Endothelial cell of umbilical vein (primary cell): ENCODE measurements around the gene PCGF2. TPM values are rescaled to one million over a fixed set of nuclear protein-coding genes. Genes with fewer than 3 reads are reported as not detected.

ENCODE experiments used
- BruUV-seq: library from RNA; stranded (reverse); fragments of 400-500 nt; replicated peaks from 2 replicates; lab custom pipeline; 2021; lab: Mats Ljungman, UMichigan
- CTCF ChIA-PET: fragments of 300-600, 350-600 bp; sonication (Branson Sonifier 250); formaldehyde crosslinking; loops from one replicate; lab custom pipeline; 2021; ENCODE audit warnings: antibody characterized with exemption, inconsistent platforms; lab: Charles Lee
- POLR2A ChIA-PET: fragments of 300-600, 350-600 bp; sonication (Branson Sonifier 250); formaldehyde crosslinking; loops from one replicate; lab custom pipeline; 2021; ENCODE audit warnings: antibody characterized with exemption, inconsistent platforms; lab: Charles Lee
- DNase-seq: peaks from one replicate; pipeline ENCODE4 v3.0.0-alpha.2; 2011; ENCODE audit warnings: low read depth, low spot score
- FAIRE-seq: peaks from 2 replicates; lab custom pipeline; 2011; peaks lifted over from hg19 to GRCh38; lab: Jason Lieb, UNC
- H2AFZ ChIP-seq: 2 replicates; pipeline ENCODE4 v1.6.0; 2012; ENCODE audit warnings: low read depth, low read length, control low read depth, inconsistent platforms
- H3K27ac ChIP-seq: 2 replicates; pipeline ENCODE4 v1.5.1; 2011; ENCODE audit warnings: low read depth, mild to moderate bottlenecking, control low read depth, low read length, moderate library complexity; ENCODE audit not compliant: insufficient read depth
- H3K27me3 ChIP-seq, 2 experiments: 2 replicates each; pipeline versions ENCODE4 v1.6.0 to v1.6.1; 2011; ENCODE audit warnings: low read length in 2 of 2, mixed read lengths in 1 of 2; ENCODE audit not compliant: control insufficient read depth in 2 of 2, insufficient read depth in 2 of 2
- H3K36me3 ChIP-seq, 2 experiments: 2 replicates in 1 of 2; 3 replicates in 1 of 2; pipeline ENCODE4 v1.5.1; 2011; ENCODE audit warnings: low read length in 2 of 2, mild to moderate bottlenecking in 1 of 2, moderate library complexity in 1 of 2; ENCODE audit not compliant: control insufficient read depth in 2 of 2, insufficient read depth in 2 of 2; ENCODE audit errors: extremely low read depth in 1 of 2
- H3K4me1 ChIP-seq: 3 replicates; pipeline ENCODE4 v1.5.1; 2011; ENCODE audit warnings: mild to moderate bottlenecking, low read length; ENCODE audit not compliant: control insufficient read depth, insufficient read depth; ENCODE audit errors: extremely low read depth
- H3K4me2 ChIP-seq: 2 replicates; pipeline ENCODE4 v1.6.1; 2011; ENCODE audit warnings: low read length, control low read depth, mixed read lengths; ENCODE audit not compliant: insufficient read depth
- H3K4me3 ChIP-seq, 3 experiments: fragments of 200-600 bp in 1 of 3; sonication (generic), shearing (Covaris generic) in 1 of 3; replicated peaks in 1 of 3; 2 replicates each; pipeline ENCODE4 v1.5.1; 2011 to 2016; ENCODE audit warnings: control low read depth in 3 of 3, low read length in 3 of 3, mild to moderate bottlenecking in 2 of 3, inconsistent platforms in 1 of 3, low read depth in 1 of 3, moderate library complexity in 1 of 3; ENCODE audit not compliant: insufficient read depth in 1 of 3
- H3K79me2 ChIP-seq: 2 replicates; pipeline ENCODE4 v1.6.0; 2012; ENCODE audit warnings: low read length, inconsistent platforms; ENCODE audit not compliant: control insufficient read depth, insufficient read depth
- H3K9ac ChIP-seq: replicated peaks from 2 replicates; pipeline ENCODE3; 2011; ENCODE audit warnings: low read length, control low read depth; ENCODE audit not compliant: insufficient read depth; ENCODE audit errors: extremely low read depth
- H3K9me1 ChIP-seq: replicated peaks from 3 replicates; pipeline ENCODE4 v1.6.0; 2011; ENCODE audit warnings: mild to moderate bottlenecking, low read length; ENCODE audit not compliant: control insufficient read depth, insufficient read depth; ENCODE audit errors: extremely low read depth
- H3K9me3 ChIP-seq: replicated peaks from 2 replicates; pipeline ENCODE4 v1.5.1; 2012; ENCODE audit warnings: low read length, inconsistent platforms; ENCODE audit not compliant: control insufficient read depth, insufficient read depth
- H4K20me1 ChIP-seq: replicated peaks from 2 replicates; pipeline ENCODE3; 2011; ENCODE audit warnings: mild to moderate bottlenecking, low read length; ENCODE audit not compliant: control insufficient read depth, insufficient read depth; ENCODE audit errors: extremely low read depth
- CTCF ChIP-seq, 2 donors: IDR thresholded peaks; 1 replicate in 1 of 2; 2 replicates in 1 of 2; pipeline ENCODE4 v1.5.1; 2011; ENCODE audit warnings: low read length in 2 of 2, mild to moderate bottlenecking in 2 of 2, moderate library complexity in 2 of 2, control low read depth in 1 of 2, inconsistent platforms in 1 of 2, low read depth in 1 of 2; ENCODE audit not compliant: insufficient read depth in 1 of 2; ENCODE audit errors: extremely low read depth in 1 of 2
- EZH2 ChIP-seq: IDR thresholded peaks from 2 replicates; pipeline ENCODE4 v1.6.1; 2012; ENCODE audit warnings: borderline replicate concordance, low read depth, mild to moderate bottlenecking, moderate library complexity, low read length, inconsistent platforms; ENCODE audit not compliant: severe bottlenecking
- FOS ChIP-seq: IDR thresholded peaks from 2 replicates; pipeline ENCODE4 v1.6.1; 2011; ENCODE audit warnings: mild to moderate bottlenecking, low read length, moderate library complexity, borderline replicate concordance; ENCODE audit not compliant: insufficient read depth
- GATA2 ChIP-seq: IDR thresholded peaks from 2 replicates; pipeline ENCODE4 v1.7.0; 2011; ENCODE audit warnings: low read depth, mild to moderate bottlenecking, moderate library complexity, mixed read lengths, low read length; ENCODE audit not compliant: insufficient read length, insufficient read depth
- JUN ChIP-seq: IDR thresholded peaks from 2 replicates; pipeline ENCODE4 v1.6.1; 2011; ENCODE audit warnings: borderline replicate concordance, low read depth; ENCODE audit not compliant: insufficient read length, insufficient read depth
- MAX ChIP-seq: IDR thresholded peaks from 2 replicates; pipeline ENCODE4 v1.6.1; 2011; ENCODE audit not compliant: insufficient read depth, insufficient read length
- MYC ChIP-seq: IDR thresholded peaks from one replicate; pipeline ENCODE4 v1.6.1; 2011; ENCODE audit warnings: mild to moderate bottlenecking, low read depth, low read length
- POLR2A ChIP-seq: IDR thresholded peaks from 2 replicates; pipeline ENCODE4 v1.6.1; 2012; ENCODE audit warnings: low read depth, mild to moderate bottlenecking, control low read depth, low read length
- POLR2AphosphoS5 ChIP-seq: IDR thresholded peaks from 2 replicates; pipeline ENCODE4 v1.6.1; 2012; ENCODE audit warnings: low read depth, mild to moderate bottlenecking, control low read depth, low read length, moderate library complexity; ENCODE audit not compliant: insufficient read depth
- dilution Hi-C: fragments of 300-500 bp; cut with MboI; formaldehyde crosslinking; loops from one replicate; pipeline ENCODE4 v1.15.0; 2019; ENCODE audit warnings: low sequenced_read_pairs; ENCODE audit not compliant: extremely low pct_ligation_motif_present
- intact Hi-C: fragments of 100-400 bp; cut with micrococcal nuclease; formaldehyde crosslinking; loops from one replicate; pipeline ENCODE4 v1.10.0; 2022
- polyA plus RNA-seq, 4 experiments: library from polyadenylated mRNA; depleted of rRNA in 3 of 4; stranded (reverse) in 3 of 4; unstranded in 1 of 4; fragments of >200 nt; gene quantifications; 2 replicates each; pipeline versions ENCODE4 v1.2.1 to v1.2.3, GENCODE V29; 2011 to 2012; ENCODE audit warnings: missing spikeins in 1 of 4
- total RNA-seq: library from RNA; stranded (reverse); gene quantifications from 2 replicates; pipeline ENCODE4 v1.2.3, GENCODE V29; 2021

The PCGF2 gene
- total and polyA plus RNA-seq, 2 donors (not counting 3 experiments of a cell fraction or from before 2014, with no cell fraction given): 39.8 to 78.4 TPM

GRCh38 chr17:38762231-38762630 lies 14.1 kb upstream of the PCGF2 start:
- H3K9me3 ChIP-seq: no peaks in the 10 kb centered on the region
- no peaks in the 10 kb centered on the region for H4K20me1 ChIP-seq
- H3K9me1 ChIP-seq: no peaks in the 10 kb centered on the region
- FAIRE-seq (no peak), DNase-seq (no peak)
- no peaks in the 10 kb centered on the region for H3K4me1 ChIP-seq
- intact Hi-C loops: no loop called here
- ChIA-PET CTCF (interaction anchor here (0.5 to 1.9 kb wide), 8 partner anchors 9 to 413 kb away, joined by 3 to 12 read pairs (median 4); partner anchors contain the start of gene PSMB3), POLR2A (no interaction called here)
- no peak overlapping the region for H3K27ac ChIP-seq
- H2AFZ ChIP-seq: no peak overlapping the region
- no peak overlapping the region for H3K4me3 ChIP-seq
- no peak overlapping the region for H3K9ac ChIP-seq
- no peaks in the 10 kb centered on the region for H3K27me3 ChIP-seq
- no TSS peak for BruUV-seq
- H3K4me2 ChIP-seq: no peak overlapping the region
- dilution Hi-C loops: no loop called here
- no peak for TF ChIP-seq MAX
- no peak for TF ChIP-seq MYC
- no peak for TF ChIP-seq POLR2AphosphoS5
- no peak for TF ChIP-seq POLR2A
- no peak for TF ChIP-seq JUN
- no peak for TF ChIP-seq FOS
- no peak for TF ChIP-seq GATA2
- TF ChIP-seq CTCF (IDR thresholded peaks at IDR 0.05; ENCODE audit: extremely low read depth in 1 of 2, insufficient read depth in 1 of 2, low read depth in 1 of 2, low read length in 2 of 2): no peak
- TF ChIP-seq EZH2: no peak
- peaks cover 1% of the 10 kb centered on the region for H3K79me2 ChIP-seq
- H3K36me3 ChIP-seq: peaks cover 19 to 40% of the 10 kb centered on the region in 2 experiments
